ENCODE data around the gene OR8J1.

DNA sequence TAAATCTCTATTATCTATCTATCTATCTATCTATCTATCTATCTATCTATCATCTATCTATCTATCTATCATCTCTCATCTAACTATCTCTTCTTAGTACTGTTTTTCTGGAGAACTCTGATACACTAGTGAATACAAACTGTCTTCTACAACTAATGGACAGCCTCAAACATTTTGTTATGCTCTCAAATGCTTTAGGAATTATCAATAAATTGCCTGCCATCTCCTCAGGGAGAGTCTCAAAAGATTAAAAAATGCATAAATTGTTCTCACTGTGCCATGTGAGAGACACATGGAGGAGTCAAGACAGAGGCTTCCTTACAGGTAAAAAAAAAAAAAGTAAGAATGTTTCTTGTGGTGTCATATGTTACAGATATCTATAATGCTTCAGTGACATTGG, 39.2 kb upstream of the OR8J1 start, which contains the start of gene OR8K3:
- no peak for TF ChIP-seq EZH2 (IDR thresholded peaks at IDR 0.05)
- TF ChIP-seq POLR2AphosphoS5 (IDR thresholded peaks at IDR 0.05; ENCODE audit: borderline replicate concordance, low read depth, low read length), result no peak
- no peak for TF ChIP-seq FOXP2 (optimal IDR thresholded peaks at IDR 0.05; ENCODE audit: control extremely low read depth, extremely low read length, insufficient read depth)

All from SK-N-MC (cell line).